NCI-H2196 treated with DMSO at 0.1 percent for 48 hours (cell line): ENCODE measurements around the gene NUDT17.

Source experiments
- DNase-seq: peaks from one replicate; lab custom pipeline; 2025; ENCODE audit not compliant: unreplicated experiment; lab: John Stamatoyannopoulos, UW

Gene NUDT17

DNA sequence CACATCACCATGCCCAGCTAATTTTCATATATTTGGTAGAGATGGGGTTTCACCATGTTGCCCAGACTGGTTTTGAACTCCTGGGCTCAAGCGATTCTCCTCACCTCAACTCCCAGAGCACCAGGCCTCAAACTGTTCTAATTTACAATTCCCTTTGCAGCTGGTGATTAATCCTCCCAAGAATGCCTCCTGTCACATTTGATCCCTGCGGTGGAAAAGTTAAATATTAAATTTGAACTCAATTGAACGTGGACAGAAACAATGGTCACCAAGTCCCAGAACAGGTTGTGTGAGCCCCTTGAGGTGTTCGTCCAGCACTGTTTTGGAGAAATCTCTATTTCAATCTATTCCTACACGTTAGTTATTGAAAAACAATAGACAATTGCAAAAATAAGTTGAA lies 42.2 kb downstream of the NUDT17 start:
- DNase-seq: no peak

GRCh38 chr1:145889722-145890121 lies 44.3 kb downstream of the NUDT17 start:
- no peak for DNase-seq

DNA sequence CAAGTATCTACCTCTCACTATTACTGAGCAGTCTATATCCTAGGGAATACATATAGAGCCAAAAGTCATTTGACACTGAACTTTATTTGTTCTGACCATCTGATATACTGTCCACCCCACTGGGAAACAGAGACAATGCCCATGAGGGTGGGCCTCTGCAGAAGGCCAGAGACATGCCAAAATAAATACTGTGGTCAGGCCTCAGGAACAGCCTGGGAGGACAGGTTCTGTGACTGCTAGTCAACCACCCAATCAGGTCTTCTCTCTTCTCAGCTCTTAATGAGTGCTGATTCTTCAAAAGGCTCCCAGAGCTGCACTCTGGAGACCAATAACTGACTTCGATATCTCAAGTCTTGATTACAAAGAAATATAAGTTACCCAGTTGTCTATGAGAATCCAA lies 45.7 kb downstream of the NUDT17 start:
- DNase-seq: peak; percentile 35

DNA sequence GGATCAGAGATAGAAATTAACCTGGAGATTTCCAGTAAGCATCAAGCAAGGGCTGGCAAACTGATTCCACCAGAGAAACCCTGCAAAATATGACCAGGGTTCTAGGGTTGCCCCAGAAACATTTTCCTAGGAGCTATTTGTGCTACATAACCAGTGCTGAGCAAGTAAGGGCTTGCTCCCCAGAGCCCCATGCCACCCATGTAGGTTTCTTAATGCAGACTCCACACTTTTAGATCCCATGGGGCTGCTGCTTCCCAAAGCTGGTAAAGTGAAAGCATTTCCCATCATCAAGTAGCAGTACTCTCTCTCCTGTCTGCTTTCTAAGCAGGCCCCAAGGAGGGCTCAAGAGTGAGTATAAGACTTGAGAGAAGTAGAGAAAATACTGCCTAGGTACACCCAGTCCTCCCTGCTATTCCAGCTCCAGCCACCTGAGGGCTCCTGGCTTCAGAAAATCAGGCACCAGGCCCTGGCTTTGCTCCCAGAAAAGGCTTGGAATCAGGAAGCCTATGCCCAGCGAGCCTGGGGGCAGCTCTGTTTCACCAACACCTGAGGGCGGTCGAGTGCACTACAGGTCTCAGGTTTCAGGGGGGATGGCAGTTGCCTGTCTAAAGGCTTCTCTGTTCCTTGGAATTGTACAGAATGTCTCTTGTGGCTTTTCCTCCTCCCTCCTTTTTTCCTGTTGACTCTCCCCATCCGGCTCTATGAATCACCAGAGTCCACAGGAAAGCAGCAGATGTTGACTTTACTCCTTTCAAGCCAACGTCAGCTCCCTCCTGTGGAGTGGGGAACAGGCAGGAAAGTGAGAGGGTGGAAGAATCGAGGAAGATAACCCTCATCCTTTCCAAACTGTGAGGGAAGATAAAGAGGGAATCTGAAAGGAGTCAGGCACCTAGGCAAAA lies 46.4 kb downstream of the NUDT17 start:
- DNase-seq: peak; percentile 97

- DNase-seq: no peak
Observed at GRCh38 chr1:145892486-145893087, 47.2 kb downstream of the NUDT17 start.

GRCh38 chr1:145893306-145894055 lies 48.1 kb downstream of the NUDT17 start:
- no peak for DNase-seq

DNA sequence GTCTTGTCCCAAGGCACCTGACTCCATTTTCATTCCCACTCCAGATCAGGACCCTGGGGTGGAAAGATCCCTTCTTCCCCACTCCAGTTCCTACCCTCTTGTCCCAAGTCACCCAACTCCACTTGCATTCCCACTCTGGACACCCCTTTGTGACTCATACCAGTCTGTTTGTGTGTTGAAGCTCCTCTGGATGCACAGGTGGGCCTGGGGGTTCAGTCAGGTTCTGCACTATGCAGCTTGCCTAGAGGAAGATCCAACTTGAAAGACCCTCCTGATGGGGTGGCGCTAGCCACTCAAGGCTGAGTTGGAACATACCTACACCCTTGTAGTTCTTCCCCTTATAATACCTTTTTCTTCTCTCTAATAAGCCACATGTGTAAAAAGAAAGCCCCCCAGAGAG lies 50.0 kb downstream of the NUDT17 start:
- DNase-seq: no peak

DNA sequence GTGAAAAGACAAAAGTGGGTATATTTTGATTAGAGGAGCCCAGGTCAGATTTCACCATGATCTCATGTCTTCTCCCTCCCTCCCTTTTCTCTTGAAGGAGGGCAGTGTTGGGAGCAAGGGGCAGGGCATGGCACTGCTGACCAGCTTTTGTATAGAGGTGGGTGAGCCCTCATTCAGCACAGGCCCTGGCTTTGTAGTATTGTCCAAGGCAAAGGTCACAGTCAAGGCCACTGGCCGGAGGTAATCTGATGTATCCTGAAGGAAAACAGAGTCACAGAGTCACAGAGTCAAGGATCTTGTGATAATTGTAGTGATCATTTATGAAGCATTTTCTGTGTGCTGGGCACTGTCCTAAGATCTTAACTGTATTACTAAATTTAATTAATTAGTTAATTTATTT lies 52.5 kb downstream of the NUDT17 start:
- DNase-seq: no peak
